ENCODE measurements around the gene PEDS1. TPM values are rescaled to one million over a fixed set of nuclear protein-coding genes. Genes with fewer than 3 reads are reported as not detected.
"Not testable (repeated sequence)": the region's sequence is repeated elsewhere in the genome, so short reads cannot be mapped to it uniquely, and the experiment has no call there.

Gene PEDS1
- total RNA-seq, 1 donor from 2014 or later: 31.3 TPM

GRCh38 chr20:50136822-50137599 is 16.5 kb downstream of the PEDS1 start:
- DNase-seq (ENCODE audit: low spot score): no peak

- DNase-seq (ENCODE audit: low spot score): not testable (repeated sequence)
Observed at GRCh38 chr20:50135157-50135556, 18.4 kb downstream of the PEDS1 start.

- no peak for DNase-seq (ENCODE audit: low spot score)
Observed at GRCh38 chr20:50133474-50134217, 19.9 kb downstream of the PEDS1 start.

GRCh38 chr20:50133041-50133440 is 20.5 kb downstream of the PEDS1 start:
- DNase-seq (ENCODE audit: low spot score): no peak

GRCh38 chr20:50130995-50131394 is 22.5 kb downstream of the PEDS1 start:
- peak; percentile 66 for DNase-seq (ENCODE audit: low spot score)

- DNase-seq (ENCODE audit: low spot score): no peak
Observed at GRCh38 chr20:50130356-50130723, 23.2 kb downstream of the PEDS1 start.

GRCh38 chr20:50129662-50130355 is 23.7 kb downstream of the PEDS1 start:
- DNase-seq (ENCODE audit: low spot score): no peak

GRCh38 chr20:50128520-50128905 is 25.0 kb downstream of the PEDS1 start:
- no peak for DNase-seq (ENCODE audit: low spot score)

- DNase-seq (ENCODE audit: low spot score): no peak
Observed at GRCh38 chr20:50127587-50128519, 25.7 kb downstream of the PEDS1 start.

GRCh38 chr20:50126662-50127061 is 26.9 kb downstream of the PEDS1 start:
- peak; percentile 81 for DNase-seq (ENCODE audit: low spot score)

GRCh38 chr20:50125279-50125678 is 28.2 kb downstream of the PEDS1 start:
- no peak for DNase-seq (ENCODE audit: low spot score)

GRCh38 chr20:50124496-50124895 is 29.0 kb downstream of the PEDS1 start:
- DNase-seq (ENCODE audit: low spot score): no peak

GRCh38 chr20:50123418-50123817 is 30.1 kb downstream of the PEDS1 start:
- no peak for DNase-seq (ENCODE audit: low spot score)

GRCh38 chr20:50122763-50123162 is 30.8 kb downstream of the PEDS1 start:
- DNase-seq (ENCODE audit: low spot score): no peak

GRCh38 chr20:50121858-50122271 is 31.7 kb downstream of the PEDS1 start:
- no peak for DNase-seq (ENCODE audit: low spot score)

GRCh38 chr20:50120935-50121693 is 32.4 kb downstream of the PEDS1 start:
- DNase-seq (ENCODE audit: low spot score): peak; percentile 74

GRCh38 chr20:50118203-50118602 is 35.3 kb downstream of the PEDS1 start:
- DNase-seq (ENCODE audit: low spot score): no peak

GRCh38 chr20:50116368-50116999 is 37.0 kb downstream of the PEDS1 start:
- no peak for DNase-seq (ENCODE audit: low spot score)

GRCh38 chr20:50115591-50116367 is 37.7 kb downstream of the PEDS1 start:
- peak; percentile 96 for DNase-seq (ENCODE audit: low spot score)

Data from ureter (tissue), 1 donor.